Retinal pigment epithelial cell (primary cell): ENCODE results near the gene PRAME.

Experiments used
- DNase-seq: peaks from one replicate; pipeline ENCODE4 v3.0.0-alpha.2; 2010; ENCODE audit warnings: low read depth
- H3K4me3 ChIP-seq: 2 replicates; pipeline ENCODE4 v1.5.1; 2011; ENCODE audit warnings: mild to moderate bottlenecking, low read length, control low read depth, moderate library complexity
- CTCF ChIP-seq: conservative IDR thresholded peaks from 2 replicates; pipeline ENCODE4 v1.5.1; 2011; ENCODE audit warnings: low read depth, low read length, control low read depth, inconsistent platforms

Gene PRAME

GRCh38 chr22:22547692-22548300, 11.3 kb downstream of the PRAME start:
- H3K4me3 ChIP-seq, result no peak overlapping the region
- DNase-seq, result no peak
- TF ChIP-seq CTCF, result no peak

- no peak overlapping the region for H3K4me3 ChIP-seq
- DNase-seq, result no peak
- TF ChIP-seq CTCF, result no peak
These were observed 11.8 kb downstream of the PRAME start for GRCh38 chr22:22547226-22547625.

- no peak for TF ChIP-seq CTCF
- H3K4me3 ChIP-seq, result no peak overlapping the region
- DNase-seq, result no peak
These were observed 12.6 kb downstream of the PRAME start for GRCh38 chr22:22546490-22546889.

GRCh38 chr22:22545084-22545483, 14.0 kb downstream of the PRAME start:
- DNase-seq, result no peak
- no peak for TF ChIP-seq CTCF
- no peak overlapping the region for H3K4me3 ChIP-seq

GRCh38 chr22:22538226-22538989, 20.7 kb downstream of the PRAME start:
- no peak for DNase-seq
- no peak overlapping the region for H3K4me3 ChIP-seq
- no peak for TF ChIP-seq CTCF

- no peak overlapping the region for H3K4me3 ChIP-seq
- TF ChIP-seq CTCF, result no peak
- no peak for DNase-seq
These were observed 22.1 kb downstream of the PRAME start for GRCh38 chr22:22536916-22537315.

- no peak for TF ChIP-seq CTCF
- no peak for DNase-seq
- no peak overlapping the region for H3K4me3 ChIP-seq
These were observed 22.6 kb downstream of the PRAME start for GRCh38 chr22:22536515-22536914.
